Airway epithelial cell (primary cell): ENCODE data around the gene NXPE3. TPM values are rescaled to one million over a fixed set of nuclear protein-coding genes. Genes with fewer than 3 reads are reported as not detected.

Experiments used
- total RNA-seq: library from RNA; depleted of rRNA; stranded (reverse); fragments of >200 nt; gene quantifications from 2 replicates; pipeline ENCODE4 v1.2.3, GENCODE V29; 2015

NXPE3 gene
- 6.0 and 12.8 TPM in 2 replicates for total RNA-seq

DNA sequence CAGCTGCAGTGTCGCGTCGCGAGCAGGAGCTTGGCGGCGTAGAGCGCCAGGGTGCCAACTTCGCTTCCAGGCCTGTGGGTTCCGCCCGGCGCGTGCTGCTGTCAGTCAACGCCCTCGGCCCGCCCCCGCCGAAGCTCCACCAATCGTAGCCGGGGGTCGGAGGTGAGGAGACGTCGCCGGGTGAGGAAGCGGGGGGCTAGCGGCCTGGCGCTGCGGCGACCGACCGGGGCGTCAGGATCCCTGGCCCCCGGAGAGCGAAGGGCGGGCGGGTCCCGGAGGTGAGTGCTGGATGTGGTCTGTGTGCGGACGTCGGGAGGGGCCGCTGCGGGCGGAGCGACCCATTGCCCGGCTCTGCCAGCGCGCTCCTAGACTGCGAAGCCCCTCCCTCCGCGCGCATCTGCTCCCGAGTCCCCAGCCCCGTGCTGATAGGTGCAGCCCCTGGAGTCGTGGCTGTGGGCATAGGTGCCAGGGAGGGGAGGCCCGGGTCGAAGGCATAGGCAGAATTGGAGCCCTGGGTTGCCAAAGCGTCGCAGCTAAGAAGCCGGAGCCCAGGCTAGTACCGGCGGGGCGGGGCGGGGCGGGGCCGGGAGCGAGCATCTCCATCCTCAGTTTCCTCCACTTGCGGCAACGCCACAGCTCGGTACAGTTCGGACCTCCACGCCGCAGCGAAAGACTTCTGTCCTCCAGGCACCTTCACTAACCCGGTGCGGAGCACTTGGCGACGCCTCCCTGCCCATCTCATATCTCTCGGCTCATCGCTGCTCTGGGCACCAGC, at the start of gene NXPE3:
Gene NXPE3 (plus strand): TSS at position 165 of the 775 bp plus-strand sequence. CDS start 6,386 bp downstream, outside the sequence.

GRCh38 chr3:101848754-101849713, 70.0 kb downstream of the NXPE3 start, which contains the start of gene NFKBIZ:
TSS of gene NFKBIZ (plus strand) at chr3:101849514. CDS start at chr3:101849629, 115 bp downstream.

Other genes starting within 250 kb of the NXPE3 start
- gene TRMT10C, start 217.3 kb upstream of the NXPE3 start, total RNA-seq, result 31.8 and 35.2 TPM in 2 replicates
- gene PCNP, start 205.0 kb upstream of the NXPE3 start, total RNA-seq, result 55.0 and 61.0 TPM in 2 replicates
- 15.1 and 17.6 TPM in 2 replicates for gene ZBTB11, start 102.1 kb upstream of the NXPE3 start, total RNA-seq
- gene RPL24, start 92.5 kb upstream of the NXPE3 start, total RNA-seq, result 1,993 and 2,310 TPM in 2 replicates
- 5.9 and 7.4 TPM in 2 replicates for gene CEP97, start 54.6 kb upstream of the NXPE3 start, total RNA-seq
- gene NFKBIZ, start 70.3 kb downstream of the NXPE3 start, total RNA-seq, result 34.0 and 47.5 TPM in 2 replicates